Hepatocyte (in vitro differentiated cells): ENCODE results near the gene UGT1A10. TPM values are rescaled to one million over a fixed set of nuclear protein-coding genes. Genes with fewer than 3 reads are reported as not detected.

Source experiments
- DNase-seq: peaks from one replicate; pipeline ENCODE4 v3.0.0-alpha.2; 2016; ENCODE audit warnings: low spot score
- H2AFZ ChIP-seq: fragments of 200-600 bp; sonication (generic); 2 replicates; pipeline ENCODE4 v1.6.0; 2016; ENCODE audit warnings: antibody characterized with exemption, mild to moderate bottlenecking
- H3K27ac ChIP-seq: fragments of 200-600 bp; sonication (generic); 2 replicates; pipeline ENCODE4 v1.5.1; 2016; ENCODE audit warnings: mild to moderate bottlenecking
- H3K27me3 ChIP-seq: fragments of 200-600 bp; sonication (generic); 2 replicates; pipeline ENCODE4 v1.6.1; 2016
- H3K36me3 ChIP-seq: fragments of 200-600 bp; sonication (generic); replicated peaks from 2 replicates; pipeline ENCODE4 v1.5.1; 2016; ENCODE audit warnings: low read depth; ENCODE audit not compliant: insufficient read depth
- H3K4me1 ChIP-seq: fragments of 200-600 bp; sonication (generic); 2 replicates; pipeline ENCODE4 v1.5.1; 2016; ENCODE audit warnings: mild to moderate bottlenecking, moderate library complexity; ENCODE audit not compliant: insufficient read depth
- H3K4me2 ChIP-seq: fragments of 200-600 bp; sonication (generic); 2 replicates; pipeline ENCODE4 v1.6.0; 2016
- H3K4me3 ChIP-seq: fragments of 200-600 bp; sonication (generic); 2 replicates; pipeline ENCODE4 v1.5.1; 2016; ENCODE audit warnings: mild to moderate bottlenecking
- H3K79me2 ChIP-seq: fragments of 200-600 bp; sonication (generic); 2 replicates; pipeline ENCODE4 v1.6.0; 2017; ENCODE audit warnings: mild to moderate bottlenecking
- H3K9me2 ChIP-seq: fragments of 200-600 bp; sonication (generic); replicated peaks from 2 replicates; pipeline ENCODE4 v1.6.0; 2017; ENCODE audit warnings: mild to moderate bottlenecking; ENCODE audit not compliant: insufficient read depth
- H3K9me3 ChIP-seq: fragments of 200-600 bp; sonication (generic); 2 replicates; pipeline ENCODE4 v1.5.1; 2016; ENCODE audit warnings: low read depth, mild to moderate bottlenecking
- H4K20me1 ChIP-seq: fragments of 200-600 bp; sonication (generic); 2 replicates; pipeline ENCODE4 v1.6.0; 2016; ENCODE audit warnings: mild to moderate bottlenecking; ENCODE audit not compliant: insufficient read depth, poor library complexity, severe bottlenecking
- EZH2 ChIP-seq: fragments of 200-600 bp; sonication (generic); IDR thresholded peaks from 2 replicates; pipeline ENCODE4 v1.6.1; 2016; ENCODE audit warnings: antibody characterized with exemption, mild to moderate bottlenecking, borderline replicate concordance
- EZH2phosphoT487 ChIP-seq: fragments of 200-600 bp; sonication (generic); IDR thresholded peaks from one replicate; pipeline ENCODE4 v1.6.1; 2018; ENCODE audit warnings: antibody characterized with exemption, mild to moderate bottlenecking, low read depth, moderate library complexity; ENCODE audit not compliant: unreplicated experiment, severe bottlenecking
- WGBS: methylation state at CpG from one replicate; pipeline ENCODE4 v1.1.6; 2016; ENCODE audit warnings: low lambda C conversion rate; ENCODE audit errors: missing lambda C conversion rate; 5-methylcytosine and 5-hydroxymethylcytosine counted together
- polyA plus RNA-seq: library from polyadenylated mRNA; unstranded; fragments of >200 nt; fragmentation: Nextera tagmentation; extraction: Ambion mirVana; gene quantifications from 2 replicates; pipeline ENCODE4 v1.2.1, GENCODE V29; 2016
- total RNA-seq: library from RNA; depleted of rRNA; stranded (reverse); fragments of >200 nt; gene quantifications from 2 replicates; pipeline ENCODE4 v1.2.3, GENCODE V29; 2014
- TF ChIP-seq, protein P1 (sequence below): fragments of 200-600 bp; sonication (generic); IDR thresholded peaks from 2 replicates; pipeline ENCODE4 v1.5.1; 2016; ENCODE audit warnings: antibody characterized with exemption, mild to moderate bottlenecking; ENCODE audit not compliant: poor library complexity

UGT1A10 gene
- total and polyA plus RNA-seq, 2 experiments from 2014 or later, result not detected

GRCh38 chr2:233802132-233802815 is 166.0 kb downstream of the UGT1A10 start:
- H3K36me3 ChIP-seq, result no peaks in the 10 kb centered on the region
- no peak overlapping the region for H3K27ac ChIP-seq
- H3K9me3 ChIP-seq, result no peaks in the 10 kb centered on the region
- no peak for DNase-seq
- no peak overlapping the region for H2AFZ ChIP-seq
- H3K79me2 ChIP-seq, result no peaks in the 10 kb centered on the region
- H3K4me3 ChIP-seq, result no peak overlapping the region
- TF ChIP-seq, protein P1, sequence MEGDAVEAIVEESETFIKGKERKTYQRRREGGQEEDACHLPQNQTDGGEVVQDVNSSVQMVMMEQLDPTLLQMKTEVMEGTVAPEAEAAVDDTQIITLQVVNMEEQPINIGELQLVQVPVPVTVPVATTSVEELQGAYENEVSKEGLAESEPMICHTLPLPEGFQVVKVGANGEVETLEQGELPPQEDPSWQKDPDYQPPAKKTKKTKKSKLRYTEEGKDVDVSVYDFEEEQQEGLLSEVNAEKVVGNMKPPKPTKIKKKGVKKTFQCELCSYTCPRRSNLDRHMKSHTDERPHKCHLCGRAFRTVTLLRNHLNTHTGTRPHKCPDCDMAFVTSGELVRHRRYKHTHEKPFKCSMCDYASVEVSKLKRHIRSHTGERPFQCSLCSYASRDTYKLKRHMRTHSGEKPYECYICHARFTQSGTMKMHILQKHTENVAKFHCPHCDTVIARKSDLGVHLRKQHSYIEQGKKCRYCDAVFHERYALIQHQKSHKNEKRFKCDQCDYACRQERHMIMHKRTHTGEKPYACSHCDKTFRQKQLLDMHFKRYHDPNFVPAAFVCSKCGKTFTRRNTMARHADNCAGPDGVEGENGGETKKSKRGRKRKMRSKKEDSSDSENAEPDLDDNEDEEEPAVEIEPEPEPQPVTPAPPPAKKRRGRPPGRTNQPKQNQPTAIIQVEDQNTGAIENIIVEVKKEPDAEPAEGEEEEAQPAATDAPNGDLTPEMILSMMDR, result no peak
- TF ChIP-seq EZH2phosphoT487, result no peak
- no peak for TF ChIP-seq EZH2
- no peaks in the 10 kb centered on the region for H3K4me1 ChIP-seq
- H3K4me2 ChIP-seq, result no peak overlapping the region
- no peaks in the 10 kb centered on the region for H4K20me1 ChIP-seq
- H3K9me2 ChIP-seq, result no peaks in the 10 kb centered on the region
- WGBS, result 74% methylated on average over 3 of the region's 3 CpGs
- H3K27me3 ChIP-seq, result no peaks in the 10 kb centered on the region

- Histone ChIP-seq H4K20me1 (no peaks in the 10 kb centered on the region), H3K9me2 (no peaks in the 10 kb centered on the region), H3K27ac (no peak overlapping the region), H3K4me3 (no peak overlapping the region), H3K36me3 (no peaks in the 10 kb centered on the region), H3K79me2 (no peaks in the 10 kb centered on the region), H3K4me1 (no peaks in the 10 kb centered on the region), H3K9me3 (no peaks in the 10 kb centered on the region), H3K4me2 (no peak overlapping the region), H2AFZ (no peak overlapping the region), H3K27me3 (no peaks in the 10 kb centered on the region)
- 81% methylated on average over 2 of the region's 2 CpGs for WGBS
- no peak for TF ChIP-seq EZH2
- TF ChIP-seq, protein P1, result no peak
- no peak for TF ChIP-seq EZH2phosphoT487
- DNase-seq, result no peak
These were observed 167.2 kb downstream of the UGT1A10 start for GRCh38 chr2:233803292-233803911.

GRCh38 chr2:233803994-233804393 is 167.7 kb downstream of the UGT1A10 start:
- no peaks in the 10 kb centered on the region for H3K9me3 ChIP-seq
- H3K4me3 ChIP-seq, result no peak overlapping the region
- no peak for DNase-seq
- no peaks in the 10 kb centered on the region for H4K20me1 ChIP-seq
- H3K4me1 ChIP-seq, result no peaks in the 10 kb centered on the region
- WGBS, result 68% methylated on average over 8 of the region's 8 CpGs
- H3K9me2 ChIP-seq, result no peaks in the 10 kb centered on the region
- TF ChIP-seq, protein P1, result no peak
- no peak for TF ChIP-seq EZH2
- TF ChIP-seq EZH2phosphoT487, result no peak
- no peak overlapping the region for H3K4me2 ChIP-seq
- no peaks in the 10 kb centered on the region for H3K36me3 ChIP-seq
- no peaks in the 10 kb centered on the region for H3K27me3 ChIP-seq
- H2AFZ ChIP-seq, result no peak overlapping the region
- no peaks in the 10 kb centered on the region for H3K79me2 ChIP-seq
- no peak overlapping the region for H3K27ac ChIP-seq
